Heart left ventricle (tissue), 13 donors: ENCODE data around the gene KIF5B.

Source experiments
- CTCF ChIP-seq, 12 donors: fragments of 200-600 bp; sonication (generic) in 4 of 12; IDR thresholded peaks; one replicate each; pipeline versions ENCODE4 v1.5.0 to v1.8.0; 2018 to 2022; ENCODE audit warnings: antibody characterized with exemption in 12 of 12, mild to moderate bottlenecking in 5 of 12
- POLR2A ChIP-seq, 2 donors: fragments of 450-650 bp; IDR thresholded peaks; one replicate each; pipeline ENCODE4 v1.6.1; 2017; ENCODE audit warnings: antibody characterized with exemption in 2 of 2, mild to moderate bottlenecking in 2 of 2, moderate library complexity in 2 of 2
- donor health status: ischemic (EF 13 %, LVEDD 7.1; RV severe dilation, severe dysfunction).
- donor health status: DM: no; HTN: yes; CAD: no.
- donor health status: DM: no; HTN: no; CAD: no.
- donor health status: ischemic (EF 25% LVEDD 6.9; RV normal size, moderate dysfunction).
- donor health status: ischemic (EF 25% LVEDD 5.7; RV mildly dilated, moderate dysfunction).
- donor health status: ischemic (EF 35%, LVEDD 5.7; RV mildly dilated, moderate dysfunction).
- donor health status: nonischemic (EF 11% LVEDD 7.7; RV severe dilation, severe dysfunction).
- donor health status: DM: yes; HTN: yes; CAD: no.
- donor health status: PGD.
- donor health status: ischemic (EF 29% LVEDD 5.4; RV normal size, mild dysfunction).
- donor health status: nonischemic (EF 23%, LVEDD 6.1; RV moderate dilation, normal function).

- TF ChIP-seq CTCF (IDR thresholded peaks at IDR 0.05) (no peak), POLR2A (IDR thresholded peaks at IDR 0.05) (no peak)
Measured at GRCh38 chr10:32072025-32072800, 16.0 kb upstream of the KIF5B start.
